Fibroblast of gingiva (primary cell): Measurements from ENCODE around the gene RPS6KA1.
"Not testable (repeated sequence)": the region's sequence is repeated elsewhere in the genome, so short reads cannot be mapped to it uniquely, and the experiment has no call there.

Source experiments
- DNase-seq: peaks from one replicate; pipeline ENCODE4 v3.0.0-alpha.2; 2011; ENCODE audit warnings: low read depth

The RPS6KA1 gene

DNA sequence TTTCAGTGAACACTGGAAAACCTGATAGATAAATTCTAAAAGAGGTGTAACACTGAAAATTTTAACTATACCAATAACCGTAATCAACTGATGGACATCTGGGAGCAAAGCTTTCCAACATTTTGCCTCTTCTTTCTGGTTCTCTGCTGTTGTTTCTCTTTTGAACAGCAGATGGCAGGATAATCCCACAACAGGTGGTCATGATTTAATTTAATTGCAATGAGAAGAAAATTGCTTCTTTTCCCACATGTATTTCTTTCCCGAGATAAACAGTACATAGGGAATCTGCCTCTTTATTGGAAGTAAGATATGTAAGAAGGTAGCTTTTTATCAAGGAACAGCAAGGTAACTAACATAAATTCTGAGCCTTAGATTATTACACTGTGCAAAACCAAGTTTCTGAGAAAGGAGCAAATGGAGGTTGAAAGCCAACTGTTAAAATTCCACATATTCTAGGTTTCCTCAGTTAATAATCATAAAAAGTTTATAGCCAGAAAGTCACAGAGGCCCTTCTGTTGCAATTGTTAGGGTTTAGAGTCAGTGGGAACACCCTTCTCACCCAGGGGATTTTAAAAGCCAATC is 72.9 kb downstream of the RPS6KA1 start:
- DNase-seq: peak; percentile 40

DNA sequence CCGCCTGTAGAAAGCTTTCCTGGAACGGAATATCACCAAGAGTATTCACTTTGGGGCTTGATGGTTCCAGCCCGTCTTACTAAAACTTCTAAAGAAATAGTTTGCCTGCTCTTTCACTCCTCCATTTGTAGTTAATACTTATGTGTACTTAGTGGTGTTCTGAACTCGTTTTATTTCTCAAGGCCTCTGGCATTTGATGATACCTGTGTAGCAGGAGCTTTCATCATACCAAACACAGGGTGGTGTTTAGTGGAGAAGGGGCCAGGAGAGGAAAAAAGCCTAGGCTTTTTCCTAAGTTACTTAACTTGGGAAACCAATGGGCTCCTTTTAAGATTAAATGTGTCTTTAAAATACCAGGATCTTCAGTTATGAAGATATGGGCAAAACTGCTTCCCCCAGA is 74.3 kb downstream of the RPS6KA1 start:
- no peak for DNase-seq

DNA sequence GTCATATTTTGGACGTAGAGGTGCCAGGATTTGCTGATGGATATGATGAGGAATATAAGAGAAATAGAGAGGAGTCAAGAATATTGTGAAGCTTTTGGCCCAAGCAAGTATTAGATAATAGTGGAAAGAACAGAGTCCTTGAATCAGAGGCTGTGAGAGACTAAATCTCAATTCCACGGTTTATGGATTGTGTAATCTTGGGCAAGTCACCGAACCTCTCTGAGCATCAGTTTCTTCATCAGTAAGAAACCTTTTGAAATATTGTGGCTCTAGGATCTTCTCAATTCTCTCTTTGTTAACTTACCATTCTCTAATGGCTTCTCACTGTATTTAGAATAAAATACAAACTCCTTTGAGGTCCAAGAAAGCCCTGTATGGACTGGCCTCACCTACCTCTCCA is 77.6 kb downstream of the RPS6KA1 start:
- peak; percentile 45 for DNase-seq

DNA sequence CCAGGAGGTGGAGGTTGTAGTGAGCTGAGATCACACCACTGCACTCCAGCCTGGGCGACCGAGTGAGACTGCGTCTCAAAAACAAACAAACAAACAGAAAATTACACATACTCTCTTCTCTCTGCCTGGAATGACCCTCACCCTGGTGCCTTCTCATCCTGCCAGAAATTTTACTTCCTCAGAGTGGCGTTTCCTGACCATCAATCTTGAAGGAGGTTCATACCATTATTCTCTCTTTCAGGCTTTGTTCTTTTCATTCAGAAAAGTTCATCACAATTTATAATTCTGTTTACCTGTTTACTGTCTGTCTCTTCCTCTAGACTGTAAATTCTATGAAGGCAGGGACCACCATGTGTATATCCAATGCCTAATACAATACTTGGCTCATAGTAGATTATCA is 79.3 kb downstream of the RPS6KA1 start:
- DNase-seq: peak; percentile 10

DNA sequence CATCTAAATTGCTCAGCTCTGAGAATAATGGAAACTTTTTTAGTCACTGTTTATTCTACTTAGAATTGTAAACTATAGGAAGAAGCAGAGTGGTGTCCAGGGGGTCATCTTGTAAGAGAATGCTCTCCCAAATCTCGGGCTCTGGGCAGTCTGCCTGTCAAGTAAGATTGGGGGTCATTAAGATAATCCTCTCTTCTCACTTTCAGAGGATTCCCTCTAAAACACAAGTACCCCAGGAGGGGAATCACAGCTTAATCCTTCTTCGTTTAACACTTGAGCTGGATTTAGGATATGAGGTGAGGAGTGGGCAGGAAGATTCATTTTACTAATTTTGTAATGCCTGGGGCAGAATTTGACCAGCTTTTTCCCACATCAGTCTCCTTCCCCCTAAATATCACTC is 81.2 kb downstream of the RPS6KA1 start:
- no peak for DNase-seq

DNA sequence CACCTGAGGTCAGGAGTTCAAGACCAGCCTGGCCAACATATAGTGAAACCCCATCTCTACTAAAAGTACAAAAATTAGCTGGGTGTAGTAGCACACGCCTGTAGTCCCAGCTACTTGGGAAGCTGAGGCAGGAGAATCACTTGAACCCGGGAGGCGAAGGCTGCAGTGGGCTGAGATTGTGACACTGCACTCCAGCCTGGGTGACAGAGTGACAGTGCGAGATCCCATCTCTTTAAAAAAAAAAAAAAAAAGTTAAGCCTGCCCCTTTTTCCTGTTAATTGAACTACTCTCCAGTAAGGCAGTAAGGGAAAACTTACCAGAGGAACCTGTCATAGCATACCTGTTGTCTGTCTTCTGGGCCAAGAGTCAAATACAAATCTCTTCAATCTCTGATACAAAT is 83.1 kb downstream of the RPS6KA1 start:
- DNase-seq: not testable (repeated sequence)

DNA sequence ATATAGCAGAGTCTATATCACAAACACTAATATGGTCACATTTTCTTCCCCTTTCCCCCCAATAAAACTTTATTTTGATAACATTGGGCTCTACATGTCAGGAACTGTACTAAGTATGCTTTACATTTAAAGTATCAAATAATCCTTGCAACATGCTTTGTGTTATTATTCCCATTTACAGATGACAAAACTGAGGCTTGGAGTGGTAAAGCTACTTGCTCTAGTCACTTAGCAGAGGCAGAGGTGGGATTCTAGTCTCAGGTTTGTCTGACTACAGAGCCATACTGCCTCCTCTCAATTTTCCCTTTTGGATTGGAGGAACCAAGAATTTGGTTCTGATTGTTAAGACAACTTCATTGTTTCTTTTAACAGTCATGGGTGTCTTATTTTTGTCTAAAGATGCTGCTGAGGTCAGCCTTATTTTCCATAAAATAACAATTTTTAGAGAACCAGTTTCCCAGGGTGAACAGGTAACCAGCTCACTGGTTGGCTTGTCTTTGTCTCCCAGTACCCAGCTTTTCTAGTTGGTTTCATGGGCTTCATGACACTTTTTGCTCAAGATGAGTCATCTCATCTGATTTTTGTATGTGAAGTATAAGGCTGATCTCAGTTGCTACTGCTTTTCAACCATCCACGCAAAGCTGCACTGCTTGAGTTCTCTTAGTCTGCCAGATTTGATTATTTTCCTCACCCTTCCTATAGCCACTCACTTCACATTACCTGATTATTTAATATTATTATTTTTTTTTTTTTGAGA is 85.3 kb downstream of the RPS6KA1 start:
- DNase-seq: no peak

DNA sequence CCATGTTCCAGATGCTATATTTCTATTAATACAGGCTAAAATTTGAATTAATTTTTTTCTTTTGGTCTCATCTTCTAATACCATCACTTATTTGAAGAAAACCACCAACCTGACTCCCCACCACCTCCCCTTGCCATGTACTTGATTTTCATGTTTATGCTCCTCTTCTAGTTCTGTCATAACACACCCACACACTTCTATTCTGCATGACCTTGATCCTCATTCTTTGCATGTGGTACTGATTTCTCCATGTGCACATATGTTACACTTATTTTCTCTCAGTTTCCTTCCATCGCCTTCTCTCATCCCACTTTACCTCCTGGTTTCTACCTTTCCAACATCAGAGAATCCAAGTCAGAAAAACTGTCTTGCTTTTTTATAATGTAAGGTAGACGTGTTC is 87.3 kb downstream of the RPS6KA1 start:
- DNase-seq: no peak

DNA sequence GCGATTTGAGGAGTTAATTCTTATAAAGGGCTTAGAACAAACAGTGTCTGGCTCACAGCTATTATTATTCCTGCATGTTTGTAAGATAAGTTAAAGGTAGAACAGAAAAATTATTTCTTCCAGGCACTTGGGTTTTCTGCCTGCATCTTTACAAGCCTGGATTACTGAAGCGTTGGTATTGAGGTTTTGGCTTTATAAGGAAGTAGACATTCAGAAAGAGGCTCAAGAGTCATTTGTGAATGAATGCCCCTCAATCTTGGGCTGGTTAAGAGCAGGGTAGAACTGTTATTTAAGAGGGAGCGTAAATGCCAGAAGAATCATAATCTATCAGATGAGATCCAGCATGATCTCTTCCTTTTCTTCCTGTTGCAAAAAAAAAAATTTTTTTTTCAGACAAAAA is 89.0 kb downstream of the RPS6KA1 start:
- DNase-seq: no peak
